Measurements from ENCODE around the gene UCHL5. TPM values are rescaled to one million over a fixed set of nuclear protein-coding genes. Genes with fewer than 3 reads are reported as not detected.
A peak's percentile ranks its signal among the peaks of the same experiment; 100 is the strongest.
"Not testable (repeated sequence)": the region's sequence is repeated elsewhere in the genome, so short reads cannot be mapped to it uniquely, and the experiment has no call there.

The UCHL5 gene
- total RNA-seq, 1 experiment from 2014 or later: 53.3 TPM

- in situ Hi-C loops (cut with HindIII; ENCODE audit: low sequenced_read_pairs): loop anchor here (25.0 kb wide), 1 partner anchor 207 kb away; the partner anchor contains the start of gene RGS2
- peak; percentile 61 for DNase-seq (ENCODE audit: low spot score)
Observed at GRCh38 chr1:193019442-193020026, 39.6 kb downstream of the UCHL5 start.

GRCh38 chr1:193016788-193017187, 42.4 kb downstream of the UCHL5 start:
- in situ Hi-C loops (cut with HindIII; ENCODE audit: low sequenced_read_pairs): loop anchor here (25.0 kb wide), 1 partner anchor 204 kb away; the partner anchor contains the start of gene RGS2
- DNase-seq (ENCODE audit: low spot score): no peak

GRCh38 chr1:193014400-193014799, 44.8 kb downstream of the UCHL5 start:
- DNase-seq (ENCODE audit: low spot score): no peak
- in situ Hi-C loops (cut with HindIII; ENCODE audit: low sequenced_read_pairs): loop anchor here (25.0 kb wide), 1 partner anchor 202 kb away; the partner anchor contains the start of gene RGS2

GRCh38 chr1:193013707-193014106, 45.5 kb downstream of the UCHL5 start:
- in situ Hi-C loops (cut with HindIII; ENCODE audit: low sequenced_read_pairs): loop anchor here (25.0 kb wide), 1 partner anchor 201 kb away; the partner anchor contains the start of gene RGS2
- no peak for DNase-seq (ENCODE audit: low spot score)

GRCh38 chr1:193013005-193013404, 46.2 kb downstream of the UCHL5 start:
- no peak for DNase-seq (ENCODE audit: low spot score)
- in situ Hi-C loops (cut with HindIII; ENCODE audit: low sequenced_read_pairs): loop anchor here (25.0 kb wide), 1 partner anchor 201 kb away; the partner anchor contains the start of gene RGS2

- DNase-seq (ENCODE audit: low spot score): no peak
- in situ Hi-C loops (cut with HindIII; ENCODE audit: low sequenced_read_pairs): loop anchor here (25.0 kb wide), 1 partner anchor 199 kb away; the partner anchor contains the start of gene RGS2
Observed at GRCh38 chr1:193011406-193011805, 47.8 kb downstream of the UCHL5 start.

GRCh38 chr1:193009501-193009900, 49.7 kb downstream of the UCHL5 start:
- in situ Hi-C loops (cut with HindIII; ENCODE audit: low sequenced_read_pairs): loop anchor here (25.0 kb wide), 1 partner anchor 197 kb away; the partner anchor contains the start of gene RGS2
- DNase-seq (ENCODE audit: low spot score): no peak

GRCh38 chr1:193005785-193006184, 53.4 kb downstream of the UCHL5 start:
- in situ Hi-C loops (cut with HindIII; ENCODE audit: low sequenced_read_pairs): loop anchor here (25.0 kb wide), 1 partner anchor 193 kb away; the partner anchor contains the start of gene RGS2
- no peak for DNase-seq (ENCODE audit: low spot score)

- in situ Hi-C loops (cut with HindIII; ENCODE audit: low sequenced_read_pairs): no loop called here
- no peak for DNase-seq (ENCODE audit: low spot score)
Observed at GRCh38 chr1:192998536-192998935, 60.6 kb downstream of the UCHL5 start.

GRCh38 chr1:192994141-192994540, 65.0 kb downstream of the UCHL5 start:
- no peak for DNase-seq (ENCODE audit: low spot score)
- in situ Hi-C loops (cut with HindIII; ENCODE audit: low sequenced_read_pairs): no loop called here

- DNase-seq (ENCODE audit: low spot score): no peak
- in situ Hi-C loops (cut with HindIII; ENCODE audit: low sequenced_read_pairs): no loop called here
Observed at GRCh38 chr1:192993426-192994085, 65.6 kb downstream of the UCHL5 start.

GRCh38 chr1:192986748-192987334, 72.3 kb downstream of the UCHL5 start:
- in situ Hi-C loops (cut with HindIII; ENCODE audit: low sequenced_read_pairs); DNase-seq (ENCODE audit: low spot score): not testable (repeated sequence)

GRCh38 chr1:192986110-192986747, 72.9 kb downstream of the UCHL5 start:
- no peak for DNase-seq (ENCODE audit: low spot score)
- in situ Hi-C loops (cut with HindIII; ENCODE audit: low sequenced_read_pairs): no loop called here

GRCh38 chr1:192984080-192984479, 75.1 kb downstream of the UCHL5 start:
- in situ Hi-C loops (cut with HindIII; ENCODE audit: low sequenced_read_pairs): no loop called here
- no peak for DNase-seq (ENCODE audit: low spot score)

- in situ Hi-C loops (cut with HindIII; ENCODE audit: low sequenced_read_pairs): no loop called here
Observed at GRCh38 chr1:192983349-192983980, 75.7 kb downstream of the UCHL5 start.

GRCh38 chr1:192980856-192981255, 78.3 kb downstream of the UCHL5 start:
- DNase-seq (ENCODE audit: low spot score): no peak
- in situ Hi-C loops (cut with HindIII; ENCODE audit: low sequenced_read_pairs): no loop called here

More at GRCh38 chr1:192983349-192983980, 75.7 kb downstream of the UCHL5 start:
- DNase-seq (ENCODE audit: low spot score): no peak

- DNase-seq (ENCODE audit: low spot score); in situ Hi-C loops (cut with HindIII; ENCODE audit: low sequenced_read_pairs): not testable (repeated sequence)
Observed at GRCh38 chr1:192980334-192980733, 78.8 kb downstream of the UCHL5 start.

GRCh38 chr1:192979542-192979941, 79.6 kb downstream of the UCHL5 start:
- DNase-seq (ENCODE audit: low spot score): no peak
- in situ Hi-C loops (cut with HindIII; ENCODE audit: low sequenced_read_pairs): no loop called here

GRCh38 chr1:192978195-192978710, 80.9 kb downstream of the UCHL5 start:
- no peak for DNase-seq (ENCODE audit: low spot score)
- in situ Hi-C loops (cut with HindIII; ENCODE audit: low sequenced_read_pairs): no loop called here
